ENCODE results near the gene CTDSP2.

DNA sequence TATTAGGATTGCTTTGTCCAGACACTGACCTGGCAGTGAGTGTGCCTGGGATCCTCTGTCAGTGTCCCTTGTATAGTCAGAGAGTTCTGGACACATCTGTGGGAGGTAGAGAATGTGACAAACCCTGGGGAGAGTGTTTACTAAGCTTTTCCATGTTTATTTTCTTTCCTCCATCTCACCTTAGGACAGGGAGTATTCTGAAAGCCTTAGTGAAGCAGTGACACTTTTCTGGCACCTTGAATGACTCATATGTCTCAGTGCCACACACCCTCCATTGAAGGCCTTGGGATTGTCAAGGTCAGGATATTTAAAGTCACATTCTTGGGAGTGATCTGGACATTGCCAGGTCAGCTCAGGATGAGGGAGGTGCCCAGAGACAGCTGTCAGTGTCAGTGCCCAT lies 34.9 kb upstream of the CTDSP2 start:
- TF ChIP-seq GATA2 (IDR thresholded peaks at IDR 0.05; ENCODE audit: low read depth, low read length) (no peak), GATA3 (IDR thresholded peaks at IDR 0.05; ENCODE audit: low read depth, low read length) (no peak)

Measured in SH-SY5Y (cell line).